Stomach (tissue), 9 donors: ENCODE data around the gene LURAP1L. TPM values are rescaled to one million over a fixed set of nuclear protein-coding genes. Genes with fewer than 3 reads are reported as not detected.
A peak's percentile ranks its signal among the peaks of the same experiment; 100 is the strongest.

Experiments
- DNase-seq, 2 donors: peaks; one replicate each; pipeline versions ENCODE4 v3.0.0 to v3.0.0-alpha.2; 2013 to 2019
- H3K27ac ChIP-seq, 5 donors: fragments of 200-600 bp in 4 of 5; sonication (generic) in 4 of 5; one replicate each; pipeline ENCODE4 v1.5.1; 2013 to 2019; ENCODE audit warnings: mild to moderate bottlenecking in 1 of 5, moderate library complexity in 1 of 5
- H3K27me3 ChIP-seq, 3 donors: fragments of 200-600 bp; sonication (generic); one replicate each; pipeline ENCODE4 v1.5.1; 2017 to 2019; ENCODE audit warnings: mixed run types in 1 of 3
- H3K36me3 ChIP-seq, 4 donors: fragments of 200-600 bp; sonication (generic); 1 replicate in 3 of 4; 2 replicates in 1 of 4; pipeline ENCODE4 v1.5.1; 2016 to 2019
- H3K4me1 ChIP-seq, 4 donors: fragments of 200-600 bp; sonication (generic); one replicate each; pipeline ENCODE4 v1.5.1; 2016 to 2019
- H3K4me3 ChIP-seq, 4 donors: fragments of 200-600 bp; sonication (generic) in 3 of 4; one replicate each; pipeline ENCODE4 v1.5.1; 2016 to 2019; ENCODE audit warnings: mild to moderate bottlenecking in 1 of 4
- H3K9me3 ChIP-seq, 4 donors: fragments of 200-600 bp; sonication (generic); one replicate each; pipeline ENCODE4 v1.5.1; 2016 to 2019
- CTCF ChIP-seq, 7 experiments: fragments of 450-650 bp in 4 of 7; fragments of 200-600 bp in 3 of 7; sonication (generic) in 3 of 7; IDR thresholded peaks; one replicate each; pipeline ENCODE4 v1.5.1; 2016 to 2019; ENCODE audit warnings: antibody characterized with exemption in 7 of 7, control low read depth in 2 of 7, mild to moderate bottlenecking in 1 of 7
- EP300 ChIP-seq: sonication (generic); formaldehyde crosslinking; IDR thresholded peaks from one replicate; pipeline ENCODE4 v1.6.1; 2017; ENCODE audit warnings: antibody characterized with exemption
- POLR2A ChIP-seq, 4 donors: fragments of 450-650 bp; IDR thresholded peaks; one replicate each; pipeline ENCODE4 v1.6.1; 2016; ENCODE audit warnings: antibody characterized with exemption in 4 of 4, control low read depth in 2 of 4, mild to moderate bottlenecking in 1 of 4, moderate library complexity in 1 of 4
- POLR2AphosphoS5 ChIP-seq, 3 donors: sonication (generic); formaldehyde crosslinking; IDR thresholded peaks; one replicate each; pipeline ENCODE4 v1.6.1; 2016; ENCODE audit warnings: antibody characterized with exemption in 3 of 3
- WGBS, 5 donors: extraction: QIAGEN DNeasy Blood & Tissue Kit in 3 of 5; methylation state at CpG; one replicate each; pipeline versions ENCODE4 v1.1.5 to v1.1.7; 2013 to 2018; 5-methylcytosine and 5-hydroxymethylcytosine counted together
- intact Hi-C: fragments of 100-400 bp; cut with DNase I; formaldehyde crosslinking; loops from one replicate; pipeline ENCODE4 v1.15.1; 2023; ENCODE audit warnings: low total_unique reads
- polyA plus RNA-seq, 3 donors: library from polyadenylated mRNA; stranded (reverse); fragments of 200-250 nt; gene quantifications; one replicate each; pipeline ENCODE4 v1.2.3, GENCODE V29; 2013
- total RNA-seq, 5 donors: library from RNA; depleted of rRNA; stranded (reverse); fragments of >200 nt; gene quantifications; one replicate each; pipeline versions ENCODE4 v1.1.0 to v1.2.3, GENCODE V29; 2014 to 2016
- donor health status: healthy with polysubstance abuse.
- donor health status: Bipolar disorder and iron deficiency.
- donor health status: healthy.

LURAP1L gene
- total and polyA plus RNA-seq, 8 donors: 6.7 to 32.2 (median 20.6) TPM

- DNase-seq: no peak
- no peak overlapping the region for H3K4me3 ChIP-seq
- H3K27me3 ChIP-seq: no peaks in the 10 kb centered on the region
- no peaks in the 10 kb centered on the region for H3K9me3 ChIP-seq
- peak overlapping the region in 1 of 5 donors; percentile 2 for H3K27ac ChIP-seq
- peaks cover 5 to 29% (median 13%) of the 10 kb centered on the region in 4 donors for H3K4me1 ChIP-seq
- TF ChIP-seq CTCF (IDR thresholded peaks at IDR 0.05) (no peak), EP300 (no peak), POLR2AphosphoS5 (IDR thresholded peaks at IDR 0.05) (no peak), POLR2A (IDR thresholded peaks at IDR 0.05) (no peak)
- intact Hi-C loops: no loop called here
- WGBS, 5 donors: 36 to 48% (median 42%) methylated on average over 3 of the region's 3 CpGs
- no peaks in the 10 kb centered on the region for H3K36me3 ChIP-seq
Measured at GRCh38 chr9:12826924-12827565, 52.2 kb downstream of the LURAP1L start.

GRCh38 chr9:12833701-12834100, 58.9 kb downstream of the LURAP1L start:
- Histone ChIP-seq H3K9me3 (peaks cover 0 to 7% (median 3%) of the 10 kb centered on the region in 4 donors), H3K4me3 (no peak overlapping the region), H3K36me3 (no peaks in the 10 kb centered on the region), H3K4me1 (peaks cover 0 to 3% (median 0%) of the 10 kb centered on the region in 4 donors), H3K27me3 (no peaks in the 10 kb centered on the region), H3K27ac (no peak overlapping the region)
- TF ChIP-seq POLR2A (IDR thresholded peaks at IDR 0.05) (no peak), POLR2AphosphoS5 (IDR thresholded peaks at IDR 0.05) (no peak), CTCF (IDR thresholded peaks at IDR 0.05) (no peak), EP300 (no peak)
- DNase-seq: no peak
- 80 to 96% (median 87%) methylated on average over 1 of the region's 1 CpG for WGBS, 5 donors
- intact Hi-C loops: no loop called here

DNA sequence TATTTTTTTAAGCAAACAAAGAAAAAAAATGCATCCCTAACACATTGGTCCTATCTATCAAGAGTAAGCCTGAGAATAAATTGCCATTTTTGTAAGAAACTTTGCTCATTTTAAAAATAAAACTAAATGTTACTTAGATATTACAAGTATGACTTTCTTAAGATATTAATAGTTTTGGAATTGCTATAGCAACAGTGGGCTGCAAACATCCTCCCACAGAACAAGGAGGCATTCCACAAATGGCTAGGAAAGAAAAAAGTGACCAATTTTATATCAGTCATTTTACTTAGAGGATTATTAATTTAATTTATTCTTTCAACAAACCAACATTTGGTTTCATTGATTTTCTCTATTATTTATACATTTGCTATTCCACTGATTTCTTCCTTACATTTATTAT, 63.7 kb downstream of the LURAP1L start:
- no peak for DNase-seq
- H3K4me1 ChIP-seq: no peaks in the 10 kb centered on the region
- H3K27ac ChIP-seq: no peak overlapping the region
- no peaks in the 10 kb centered on the region for H3K27me3 ChIP-seq
- no peaks in the 10 kb centered on the region for H3K36me3 ChIP-seq
- peaks cover 0 to 7% (median 3%) of the 10 kb centered on the region in 4 donors for H3K9me3 ChIP-seq
- intact Hi-C loops: no loop called here
- no peak for TF ChIP-seq POLR2A (IDR thresholded peaks at IDR 0.05)
- no peak for TF ChIP-seq CTCF (IDR thresholded peaks at IDR 0.05)
- TF ChIP-seq POLR2AphosphoS5 (IDR thresholded peaks at IDR 0.05): no peak
- TF ChIP-seq EP300: no peak
- no peak overlapping the region for H3K4me3 ChIP-seq

DNA sequence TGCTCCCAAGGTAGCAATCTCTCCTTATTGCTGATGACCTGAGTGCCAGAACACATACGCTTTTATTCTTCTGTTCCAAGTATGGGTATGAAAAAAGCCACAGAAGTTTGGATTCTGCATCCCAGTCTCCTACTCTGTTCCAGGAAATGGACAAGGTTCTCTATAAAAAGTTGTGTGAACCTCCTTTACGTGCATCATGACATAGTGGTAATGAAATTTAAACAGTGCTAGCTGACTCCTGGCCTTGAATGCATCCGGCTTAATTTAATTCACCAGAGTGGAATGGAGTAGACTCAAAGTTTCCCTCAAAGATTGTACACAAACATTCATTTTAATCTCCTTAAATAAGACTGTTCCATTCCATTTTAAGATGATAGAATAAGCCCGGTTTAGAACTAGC, 68.9 kb downstream of the LURAP1L start:
- H3K27me3 ChIP-seq: no peaks in the 10 kb centered on the region
- no peaks in the 10 kb centered on the region for H3K36me3 ChIP-seq
- no peaks in the 10 kb centered on the region for H3K4me1 ChIP-seq
- DNase-seq: no peak
- H3K27ac ChIP-seq: peak overlapping the region in 2 of 5 donors; percentile 1 to 14
- no peak overlapping the region for H3K4me3 ChIP-seq
- TF ChIP-seq EP300 (no peak), POLR2AphosphoS5 (IDR thresholded peaks at IDR 0.05) (peak in 2 of 3 donors; percentile 22 to 31), CTCF (IDR thresholded peaks at IDR 0.05) (no peak)
- intact Hi-C loops: no loop called here
- no peaks in the 10 kb centered on the region for H3K9me3 ChIP-seq
- 58 to 82% (median 77%) methylated on average over 4 of the region's 4 CpGs for WGBS, 5 donors
